Measurements from ENCODE around the gene BEND3. TPM values are rescaled to one million over a fixed set of nuclear protein-coding genes. Genes with fewer than 3 reads are reported as not detected.
A peak's percentile ranks its signal among the peaks of the same experiment; 100 is the strongest.

The BEND3 gene
- total and polyA plus RNA-seq, 10 of the 15 experiments (the other 5 are each of a cell fraction or from before 2014, with no cell fraction given): 1.1 to 9.0 (median 3.6) TPM

DNA sequence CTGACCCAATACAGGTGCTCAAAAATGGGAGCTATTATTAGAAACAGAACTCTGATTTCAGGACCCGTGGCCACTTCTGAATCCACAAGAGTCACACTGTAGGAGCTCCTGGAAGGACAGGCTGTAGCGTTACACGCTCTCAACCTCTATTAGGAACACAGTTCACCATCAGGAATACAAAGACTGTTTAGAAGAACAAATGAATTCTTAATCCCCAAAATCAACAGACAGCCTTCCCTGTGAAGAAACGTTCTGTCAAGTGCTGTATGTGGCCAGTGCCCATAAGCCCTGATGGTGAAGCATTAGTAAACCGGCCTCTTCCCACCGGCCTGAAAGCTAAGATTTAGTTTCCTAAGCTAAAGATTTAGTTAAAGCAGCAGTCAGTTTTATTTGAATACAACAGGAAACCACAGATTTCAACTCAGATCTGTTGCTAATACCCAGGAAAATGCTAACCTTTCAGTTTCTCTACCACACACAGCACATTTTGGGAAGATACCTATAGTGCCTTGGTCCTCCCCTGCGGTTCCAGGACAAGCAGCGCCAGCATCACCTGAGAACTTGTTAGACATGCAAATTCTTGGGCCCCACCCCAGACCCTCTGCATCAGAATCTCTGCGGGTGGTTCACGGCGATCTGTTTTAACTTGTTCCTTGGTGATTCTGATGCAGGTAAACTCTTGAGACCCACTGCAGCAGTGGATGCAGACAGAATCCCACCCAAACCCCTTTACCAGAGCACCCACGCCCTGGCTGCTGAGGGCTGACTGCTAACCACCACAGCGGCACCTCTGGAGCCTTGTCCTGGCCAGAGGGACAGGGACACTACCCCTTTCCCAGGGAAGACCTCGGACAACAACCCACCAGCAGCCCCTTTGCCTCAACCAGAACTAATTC, 53.9 kb downstream of the BEND3 start:
- Histone ChIP-seq H4K20me1 (ENCODE audit: control insufficient read depth, insufficient read depth) (no peaks in the 10 kb centered on the region), H3K4me3 (peak overlapping the region; percentile 37; the same call in 1 of the 2 replicates), H3K27ac (ENCODE audit: control insufficient read depth, insufficient read depth) (no peak overlapping the region), H3K79me2 (ENCODE audit: control insufficient read depth, insufficient read depth, low read length) (no peaks in the 10 kb centered on the region), H3K9me3 (replicated peaks; ENCODE audit: control insufficient read depth, insufficient read depth, low read length) (no peaks in the 10 kb centered on the region), H3K4me1 (ENCODE audit: control insufficient read depth, insufficient read depth, low read length) (peaks cover 17% of the 10 kb centered on the region), H3K4me2 (ENCODE audit: control insufficient read depth, insufficient read depth) (peak overlapping the region; percentile 63), H2AFZ (ENCODE audit: control insufficient read depth, low read depth, low read length) (no peak overlapping the region), H3K36me3 (ENCODE audit: control insufficient read depth in 2 of 2, insufficient read depth in 2 of 2, low read length in 1 of 2) (no peaks in the 10 kb centered on the region), H3K9ac (ENCODE audit: control insufficient read depth, insufficient read depth, low read length) (no peak overlapping the region), H3K27me3 (replicated peaks in 1 of 2; ENCODE audit: control insufficient read depth in 2 of 2, insufficient read depth in 2 of 2, low read length in 1 of 2) (no peaks in the 10 kb centered on the region)
- DNase-seq (ENCODE audit: low read depth, low spot score) (peak; percentile 45), FAIRE-seq (peak; percentile 68), ATAC-seq (peak; percentile 73)
- 0 out of 4 replicates have a peak, but pooled peaks of 1 of the 2 experiments have one; percentile 20 for TF ChIP-seq IKZF2 (IDR thresholded peaks at IDR 0.05)
- TF ChIP-seq, protein P1, sequence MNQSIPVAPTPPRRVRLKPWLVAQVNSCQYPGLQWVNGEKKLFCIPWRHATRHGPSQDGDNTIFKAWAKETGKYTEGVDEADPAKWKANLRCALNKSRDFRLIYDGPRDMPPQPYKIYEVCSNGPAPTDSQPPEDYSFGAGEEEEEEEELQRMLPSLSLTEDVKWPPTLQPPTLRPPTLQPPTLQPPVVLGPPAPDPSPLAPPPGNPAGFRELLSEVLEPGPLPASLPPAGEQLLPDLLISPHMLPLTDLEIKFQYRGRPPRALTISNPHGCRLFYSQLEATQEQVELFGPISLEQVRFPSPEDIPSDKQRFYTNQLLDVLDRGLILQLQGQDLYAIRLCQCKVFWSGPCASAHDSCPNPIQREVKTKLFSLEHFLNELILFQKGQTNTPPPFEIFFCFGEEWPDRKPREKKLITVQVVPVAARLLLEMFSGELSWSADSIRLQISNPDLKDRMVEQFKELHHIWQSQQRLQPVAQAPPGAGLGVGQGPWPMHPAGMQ (IDR thresholded peaks at IDR 0.05; ENCODE audit: borderline replicate concordance): no peak
- TF ChIP-seq RUNX3 (IDR thresholded peaks at IDR 0.05; ENCODE audit: low read length): peak; percentile 73
- ChIA-PET POLR2A (no interaction called here), CTCF (interaction anchor here (0.7 to 0.8 kb wide), 2 partner anchors 53 to 65 kb away, joined by 3 read pairs; no protein-coding TSS in a partner anchor), RAD21 (ENCODE audit: unreplicated experiment) (interaction anchor here (0.6 kb wide), 1 partner anchor 11 kb away, joined by 3 read pairs; no protein-coding TSS in a partner anchor), SMC1A (ENCODE audit: uncharacterized antibody, unreplicated experiment) (interaction anchor here (0.7 to 1.3 kb wide), 3 partner anchors 9 to 63 kb away, joined by 3 read pairs; no protein-coding TSS in a partner anchor)
- intact Hi-C loops (cut with micrococcal nuclease; ENCODE audit: unreplicated experiment) (no loop called here), in situ Hi-C loops (cut with MboI) (no loop called here)
- WGBS (ENCODE audit: insufficient coverage, insufficient replicate concordance, low lambda C conversion rate, missing lambda C conversion rate): 18% methylated on average over 14 of the region's 14 CpGs
- BruUV-seq (replicated peaks): no TSS peak

DNA sequence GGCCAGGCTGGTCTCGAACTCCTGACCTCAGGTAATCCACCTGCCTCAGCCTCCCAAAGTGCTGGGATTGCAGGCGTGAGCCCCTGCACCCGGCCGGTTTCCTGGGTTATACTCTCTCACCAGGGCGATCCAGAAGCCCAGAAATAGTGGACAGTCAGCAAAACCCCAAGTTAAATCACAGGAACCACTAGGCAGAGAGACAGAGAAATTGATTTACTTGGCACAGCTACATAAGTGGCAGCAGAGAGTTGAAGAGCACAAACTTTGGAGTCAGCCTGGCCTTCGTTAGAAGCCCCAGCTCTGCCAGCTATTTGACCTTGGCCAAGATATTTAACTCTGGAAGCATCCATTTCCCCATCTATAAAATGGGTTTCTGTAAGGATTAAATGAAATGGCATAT, 54.6 kb downstream of the BEND3 start:
- TF ChIP-seq RFX5 (IDR thresholded peaks at IDR 0.05; ENCODE audit: low read depth, low read length) (no peak), BCL11A (IDR thresholded peaks at IDR 0.05; ENCODE audit: low read depth, low read length) (no peak), SMARCA5 (IDR thresholded peaks at IDR 0.05) (no peak), EP300 (IDR thresholded peaks at IDR 0.05; ENCODE audit: borderline replicate concordance in 1 of 2, control insufficient read depth in 1 of 2, low read depth in 2 of 2, low read length in 2 of 2) (no peak), FOS (IDR thresholded peaks at IDR 0.05; ENCODE audit: borderline replicate concordance, extremely low read depth, insufficient read length) (no peak), SREBF2 (IDR thresholded peaks at IDR 0.05; ENCODE audit: low read length) (no peak), SUZ12 (IDR thresholded peaks at IDR 0.05; ENCODE audit: unreplicated experiment) (no peak), ZNF274 (IDR thresholded peaks at IDR 0.05; ENCODE audit: insufficient read depth, insufficient read length) (no peak)
- TF ChIP-seq, protein P2, sequence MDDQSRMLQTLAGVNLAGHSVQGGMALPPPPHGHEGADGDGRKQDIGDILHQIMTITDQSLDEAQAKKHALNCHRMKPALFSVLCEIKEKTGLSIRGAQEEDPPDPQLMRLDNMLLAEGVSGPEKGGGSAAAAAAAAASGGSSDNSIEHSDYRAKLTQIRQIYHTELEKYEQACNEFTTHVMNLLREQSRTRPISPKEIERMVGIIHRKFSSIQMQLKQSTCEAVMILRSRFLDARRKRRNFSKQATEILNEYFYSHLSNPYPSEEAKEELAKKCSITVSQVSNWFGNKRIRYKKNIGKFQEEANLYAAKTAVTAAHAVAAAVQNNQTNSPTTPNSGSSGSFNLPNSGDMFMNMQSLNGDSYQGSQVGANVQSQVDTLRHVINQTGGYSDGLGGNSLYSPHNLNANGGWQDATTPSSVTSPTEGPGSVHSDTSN (IDR thresholded peaks at IDR 0.05; ENCODE audit: insufficient replicate concordance, low read depth, low read length): no peak
- TF ChIP-seq, protein P3, sequence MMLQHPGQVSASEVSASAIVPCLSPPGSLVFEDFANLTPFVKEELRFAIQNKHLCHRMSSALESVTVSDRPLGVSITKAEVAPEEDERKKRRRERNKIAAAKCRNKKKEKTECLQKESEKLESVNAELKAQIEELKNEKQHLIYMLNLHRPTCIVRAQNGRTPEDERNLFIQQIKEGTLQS (IDR thresholded peaks at IDR 0.05; ENCODE audit: borderline replicate concordance, extremely low read depth, low read depth, low read length): no peak
- no peak for FAIRE-seq
- no peak for ATAC-seq
- no peaks in the 10 kb centered on the region for H3K9me3 ChIP-seq (replicated peaks; ENCODE audit: control insufficient read depth, insufficient read depth, low read length)
- H4K20me1 ChIP-seq (ENCODE audit: control insufficient read depth, insufficient read depth): no peaks in the 10 kb centered on the region
- intact Hi-C loops (cut with micrococcal nuclease; ENCODE audit: unreplicated experiment) (no loop called here), in situ Hi-C loops (cut with MboI) (no loop called here)
- WGBS (ENCODE audit: insufficient coverage, insufficient replicate concordance, low lambda C conversion rate, missing lambda C conversion rate): 72% methylated on average over 6 of the region's 6 CpGs
- no peak overlapping the region for H2AFZ ChIP-seq (ENCODE audit: control insufficient read depth, low read depth, low read length)
- no TSS peak for BruUV-seq (replicated peaks)
- H3K4me2 ChIP-seq (ENCODE audit: control insufficient read depth, insufficient read depth): no peak overlapping the region
- H3K79me2 ChIP-seq (ENCODE audit: control insufficient read depth, insufficient read depth, low read length): no peaks in the 10 kb centered on the region
- H3K36me3 ChIP-seq (ENCODE audit: control insufficient read depth in 2 of 2, insufficient read depth in 2 of 2, low read length in 1 of 2): no peaks in the 10 kb centered on the region
- no peak overlapping the region for H3K27ac ChIP-seq (ENCODE audit: control insufficient read depth, insufficient read depth)
- RAD21 ChIA-PET (ENCODE audit: unreplicated experiment): no interaction called here
- DNase-seq (ENCODE audit: low read depth, low spot score): no peak
- H3K4me1 ChIP-seq (ENCODE audit: control insufficient read depth, insufficient read depth, low read length): peaks cover 17% of the 10 kb centered on the region
- SMC1A ChIA-PET (ENCODE audit: uncharacterized antibody, unreplicated experiment): interaction anchor here (0.7 to 1.3 kb wide), 3 partner anchors 8 to 64 kb away, joined by 3 read pairs; no protein-coding TSS in a partner anchor
- no peak overlapping the region for H3K9ac ChIP-seq (ENCODE audit: control insufficient read depth, insufficient read depth, low read length)
- CTCF ChIA-PET: interaction anchor here (0.7 kb wide), 1 partner anchor 53 kb away, joined by 3 read pairs; no protein-coding TSS in a partner anchor
- no peak overlapping the region for H3K4me3 ChIP-seq
- POLR2A ChIA-PET: no interaction called here
- no peaks in the 10 kb centered on the region for H3K27me3 ChIP-seq (replicated peaks in 1 of 2; ENCODE audit: control insufficient read depth in 2 of 2, insufficient read depth in 2 of 2, low read length in 1 of 2)

Measured in GM12878 (cell line).